GM12874 (cell line): Measurements from ENCODE around the gene C16orf78.

Source experiments
- TF ChIP-seq, protein P1 (sequence below): IDR thresholded peaks from 2 replicates; pipeline ENCODE4 v1.5.1; 2011; ENCODE audit warnings: low read depth, mild to moderate bottlenecking, control low read depth, low read length, moderate library complexity; ENCODE audit not compliant: insufficient read depth

C16orf78 gene

GRCh38 chr16:49443576-49443975 is 70.0 kb downstream of the C16orf78 start:
- TF ChIP-seq, protein P1, sequence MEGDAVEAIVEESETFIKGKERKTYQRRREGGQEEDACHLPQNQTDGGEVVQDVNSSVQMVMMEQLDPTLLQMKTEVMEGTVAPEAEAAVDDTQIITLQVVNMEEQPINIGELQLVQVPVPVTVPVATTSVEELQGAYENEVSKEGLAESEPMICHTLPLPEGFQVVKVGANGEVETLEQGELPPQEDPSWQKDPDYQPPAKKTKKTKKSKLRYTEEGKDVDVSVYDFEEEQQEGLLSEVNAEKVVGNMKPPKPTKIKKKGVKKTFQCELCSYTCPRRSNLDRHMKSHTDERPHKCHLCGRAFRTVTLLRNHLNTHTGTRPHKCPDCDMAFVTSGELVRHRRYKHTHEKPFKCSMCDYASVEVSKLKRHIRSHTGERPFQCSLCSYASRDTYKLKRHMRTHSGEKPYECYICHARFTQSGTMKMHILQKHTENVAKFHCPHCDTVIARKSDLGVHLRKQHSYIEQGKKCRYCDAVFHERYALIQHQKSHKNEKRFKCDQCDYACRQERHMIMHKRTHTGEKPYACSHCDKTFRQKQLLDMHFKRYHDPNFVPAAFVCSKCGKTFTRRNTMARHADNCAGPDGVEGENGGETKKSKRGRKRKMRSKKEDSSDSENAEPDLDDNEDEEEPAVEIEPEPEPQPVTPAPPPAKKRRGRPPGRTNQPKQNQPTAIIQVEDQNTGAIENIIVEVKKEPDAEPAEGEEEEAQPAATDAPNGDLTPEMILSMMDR = no peak

GRCh38 chr16:49446805-49447204 is 73.2 kb downstream of the C16orf78 start:
- TF ChIP-seq, protein P1 = no peak
